ENCODE measurements around the gene RNU6-9.

Gene RNU6-9

GRCh38 chr19:863315-863620, 30.0 kb upstream of the RNU6-9 start:
- FAIRE-seq: no peak
- TF ChIP-seq CTCF (IDR thresholded peaks at IDR 0.05; ENCODE audit: insufficient read depth, missing control alignments): no peak

GRCh38 chr19:866769-867300, 26.4 kb upstream of the RNU6-9 start:
- no peak for TF ChIP-seq CTCF (IDR thresholded peaks at IDR 0.05; ENCODE audit: insufficient read depth, missing control alignments)
- no peak for DNase-seq (ENCODE audit: insufficient read length, low spot score)
- no peak for FAIRE-seq

More at GRCh38 chr19:863315-863620, 30.0 kb upstream of the RNU6-9 start:
- DNase-seq (ENCODE audit: insufficient read length, low spot score): no peak

GRCh38 chr19:867301-867793, 25.9 kb upstream of the RNU6-9 start:
- FAIRE-seq (no peak), DNase-seq (ENCODE audit: insufficient read length, low spot score) (no peak)
- no peak for TF ChIP-seq CTCF (IDR thresholded peaks at IDR 0.05; ENCODE audit: insufficient read depth, missing control alignments)

- no peak for TF ChIP-seq CTCF (IDR thresholded peaks at IDR 0.05; ENCODE audit: insufficient read depth, missing control alignments)
- FAIRE-seq: no peak
- no peak for DNase-seq (ENCODE audit: insufficient read length, low spot score)
These were observed 25.3 kb upstream of the RNU6-9 start for GRCh38 chr19:867855-868457.

GRCh38 chr19:868458-869244, 24.6 kb upstream of the RNU6-9 start:
- FAIRE-seq (no peak), DNase-seq (ENCODE audit: insufficient read length, low spot score) (no peak)
- no peak for TF ChIP-seq CTCF (IDR thresholded peaks at IDR 0.05; ENCODE audit: insufficient read depth, missing control alignments)

GRCh38 chr19:869245-870177, 23.8 kb upstream of the RNU6-9 start:
- no peak for DNase-seq (ENCODE audit: insufficient read length, low spot score)
- no peak for FAIRE-seq
- no peak for TF ChIP-seq CTCF (IDR thresholded peaks at IDR 0.05; ENCODE audit: insufficient read depth, missing control alignments)
